Calu3 (cell line): Measurements from ENCODE around the gene BUD31. TPM values are rescaled to one million over a fixed set of nuclear protein-coding genes. Genes with fewer than 3 reads are reported as not detected.

Source experiments
- BruUV-seq: library from RNA; stranded (reverse); fragments of 400-500 nt; replicated peaks from 2 replicates; lab custom pipeline; 2021; lab: Mats Ljungman, UMichigan
- CTCF ChIA-PET: fragments of 300-600 bp; sonication (Branson Sonifier 250); formaldehyde crosslinking; loops from one replicate; lab custom pipeline; 2022; ENCODE audit warnings: antibody characterized with exemption; lab: Charles Lee
- DNase-seq: peaks from one replicate; pipeline ENCODE4 v3.0.0; 2022
- H3K27ac Mint-ChIP-seq: one replicate; pipeline ENCODE4 v1.8.0; 2022; ENCODE audit warnings: mixed read lengths; ENCODE audit not compliant: unreplicated experiment
- H3K27me3 Mint-ChIP-seq: one replicate; pipeline ENCODE4 v1.8.0; 2022; ENCODE audit warnings: mixed read lengths; ENCODE audit not compliant: unreplicated experiment
- H3K36me3 Mint-ChIP-seq: one replicate; pipeline ENCODE4 v1.8.0; 2022; ENCODE audit warnings: mild to moderate bottlenecking, moderate library complexity, mixed read lengths; ENCODE audit not compliant: insufficient read depth, unreplicated experiment
- H3K4me1 Mint-ChIP-seq: one replicate; pipeline ENCODE4 v1.8.0; 2022; ENCODE audit warnings: mild to moderate bottlenecking, low read depth, mixed read lengths; ENCODE audit not compliant: unreplicated experiment
- H3K4me3 Mint-ChIP-seq: one replicate; pipeline ENCODE4 v1.8.0; 2022; ENCODE audit warnings: mild to moderate bottlenecking, low read depth, moderate library complexity, mixed read lengths; ENCODE audit not compliant: unreplicated experiment
- H3K9me3 Mint-ChIP-seq: one replicate; pipeline ENCODE4 v1.8.0; 2022; ENCODE audit warnings: low read depth, mixed read lengths; ENCODE audit not compliant: unreplicated experiment
- CTCF ChIP-seq: fragments of 200-600 bp; IDR thresholded peaks from one replicate; pipeline ENCODE4 v1.8.0; 2022; ENCODE audit warnings: antibody characterized with exemption; ENCODE audit not compliant: unreplicated experiment
- intact Hi-C: fragments of 100-400 bp; cut with micrococcal nuclease; formaldehyde crosslinking; loops from one replicate; pipeline ENCODE4 v1.10.0; 2022; ENCODE audit not compliant: unreplicated experiment
- total RNA-seq: library from RNA; stranded (reverse); gene quantifications from 2 replicates; pipeline ENCODE4 v1.2.3, GENCODE V29; 2022

BUD31 gene
- total RNA-seq, 1 experiment from 2014 or later, result 82.7 TPM

GRCh38 chr7:99371376-99371920, 37.3 kb upstream of the BUD31 start:
- Mint-ChIP-seq H3K27ac (no peak overlapping the region), H3K4me3 (no peak overlapping the region), H3K4me1 (peaks cover 11% of the 10 kb centered on the region), H3K9me3 (no peaks in the 10 kb centered on the region), H3K27me3 (no peaks in the 10 kb centered on the region), H3K36me3 (peaks cover 59% of the 10 kb centered on the region)
- no peak for TF ChIP-seq CTCF
- CTCF ChIA-PET, result interaction anchor here (0.7 kb wide), 1 partner anchor 22 kb away, joined by 3 read pairs; no protein-coding TSS in a partner anchor
- intact Hi-C loops, result no loop called here
- no TSS peak for BruUV-seq
- DNase-seq, result no peak

GRCh38 chr7:99372275-99373090, 36.3 kb upstream of the BUD31 start:
- CTCF ChIA-PET, result no interaction called here
- Mint-ChIP-seq H3K27me3 (no peaks in the 10 kb centered on the region), H3K36me3 (peaks cover 58% of the 10 kb centered on the region), H3K9me3 (no peaks in the 10 kb centered on the region), H3K27ac (peak overlapping the region; percentile 79), H3K4me3 (peak overlapping the region; percentile 61), H3K4me1 (peaks cover 11% of the 10 kb centered on the region)
- no peak for TF ChIP-seq CTCF
- DNase-seq, result peak; percentile 63
- BruUV-seq, result no TSS peak
- intact Hi-C loops, result no loop called here

- Mint-ChIP-seq H3K4me1 (peaks cover 11% of the 10 kb centered on the region), H3K9me3 (no peaks in the 10 kb centered on the region), H3K27ac (peak overlapping the region; percentile 79), H3K4me3 (peak overlapping the region; percentile 61), H3K36me3 (peaks cover 66% of the 10 kb centered on the region), H3K27me3 (no peaks in the 10 kb centered on the region)
- TF ChIP-seq CTCF, result no peak
- TSS peak; percentile 18 for BruUV-seq
- intact Hi-C loops, result no loop called here
- CTCF ChIA-PET, result no interaction called here
- no peak for DNase-seq
These were observed 35.4 kb upstream of the BUD31 start for GRCh38 chr7:99373091-99374066.
